ENCODE results near the gene GCLM.
"Not testable (repeated sequence)": the region's sequence is repeated elsewhere in the genome, so short reads cannot be mapped to it uniquely, and the experiment has no call there.

The GCLM gene

GRCh38 chr1:93882269-93882668, 27.0 kb downstream of the GCLM start:
- Histone ChIP-seq H3K36me3 (ENCODE audit: insufficient read depth, low read length) (peaks cover 4% of the 10 kb centered on the region), H3K9me3 (ENCODE audit: low read length) (no peaks in the 10 kb centered on the region), H3K27ac (ENCODE audit: low read depth, low read length) (no peak overlapping the region), H3K4me3 (ENCODE audit: low read depth in 1 of 2, low read length in 2 of 2) (no peak overlapping the region), H3K4me1 (ENCODE audit: insufficient read depth, low read length) (peaks cover 17% of the 10 kb centered on the region), H3K27me3 (ENCODE audit: control insufficient read depth in 1 of 2, insufficient read depth in 2 of 2, low read length in 2 of 2) (no peaks in the 10 kb centered on the region), H3K9ac (ENCODE audit: low read length) (no peak overlapping the region)

GRCh38 chr1:93880731-93881130, 28.5 kb downstream of the GCLM start:
- H3K27ac ChIP-seq (ENCODE audit: low read depth, low read length): no peak overlapping the region
- H3K4me3 ChIP-seq (ENCODE audit: low read depth in 1 of 2, low read length in 2 of 2): no peak overlapping the region
- H3K4me1 ChIP-seq (ENCODE audit: insufficient read depth, low read length): peaks cover 25% of the 10 kb centered on the region
- H3K9me3 ChIP-seq (ENCODE audit: low read length): no peaks in the 10 kb centered on the region
- no peak overlapping the region for H3K9ac ChIP-seq (ENCODE audit: low read length)
- H3K27me3 ChIP-seq (ENCODE audit: control insufficient read depth in 1 of 2, insufficient read depth in 2 of 2, low read length in 2 of 2): no peaks in the 10 kb centered on the region
- H3K36me3 ChIP-seq (ENCODE audit: insufficient read depth, low read length): peaks cover 16% of the 10 kb centered on the region

- H3K4me1 ChIP-seq (ENCODE audit: insufficient read depth, low read length): peaks cover 25% of the 10 kb centered on the region
- peaks cover 32% of the 10 kb centered on the region for H3K36me3 ChIP-seq (ENCODE audit: insufficient read depth, low read length)
- peak within 1 kb of the TSS; percentile 79 to 98 for H3K4me3 ChIP-seq (ENCODE audit: low read depth in 1 of 2, low read length in 2 of 2)
Observed at GRCh38 chr1:93878889-93879586, 30.2 kb downstream of the GCLM start, which contains the start of gene DNTTIP2. DNTTIP2 (minus strand) TSS chr1:93879206; CDS start chr1:93879148, 58 bp downstream.

GRCh38 chr1:93878501-93878888, 30.7 kb downstream of the GCLM start:
- Histone ChIP-seq H3K36me3 (ENCODE audit: insufficient read depth, low read length) (peaks cover 37% of the 10 kb centered on the region), H3K4me1 (ENCODE audit: insufficient read depth, low read length) (peaks cover 25% of the 10 kb centered on the region), H3K27me3 (ENCODE audit: control insufficient read depth in 1 of 2, insufficient read depth in 2 of 2, low read length in 2 of 2) (no peaks in the 10 kb centered on the region), H3K9me3 (ENCODE audit: low read length) (no peaks in the 10 kb centered on the region), H3K4me3 (ENCODE audit: low read depth in 1 of 2, low read length in 2 of 2) (peak overlapping the region; percentile 79 to 98), H3K27ac (ENCODE audit: low read depth, low read length) (peak overlapping the region; percentile 96), H3K9ac (ENCODE audit: low read length) (peak overlapping the region; percentile 99)

More at GRCh38 chr1:93878889-93879586, 30.2 kb downstream of the GCLM start, which contains the start of gene DNTTIP2:
- Histone ChIP-seq H3K27me3 (ENCODE audit: control insufficient read depth in 1 of 2, insufficient read depth in 2 of 2, low read length in 2 of 2) (no peaks in the 10 kb centered on the region), H3K9ac (ENCODE audit: low read length) (peak within 1 kb of the TSS; percentile 99), H3K27ac (ENCODE audit: low read depth, low read length) (peak within 1 kb of the TSS; percentile 96), H3K9me3 (ENCODE audit: low read length) (no peaks in the 10 kb centered on the region)

- H3K4me3 ChIP-seq (ENCODE audit: low read depth in 1 of 2, low read length in 2 of 2): peak overlapping the region in 1 of 2 donors; percentile 98
- peaks cover 25% of the 10 kb centered on the region for H3K4me1 ChIP-seq (ENCODE audit: insufficient read depth, low read length)
- H3K27me3 ChIP-seq (ENCODE audit: control insufficient read depth in 1 of 2, insufficient read depth in 2 of 2, low read length in 2 of 2): no peaks in the 10 kb centered on the region
- H3K9ac ChIP-seq (ENCODE audit: low read length): no peak overlapping the region
- no peaks in the 10 kb centered on the region for H3K9me3 ChIP-seq (ENCODE audit: low read length)
- H3K36me3 ChIP-seq (ENCODE audit: insufficient read depth, low read length): peaks cover 44% of the 10 kb centered on the region
- no peak overlapping the region for H3K27ac ChIP-seq (ENCODE audit: low read depth, low read length)
Observed at GRCh38 chr1:93877529-93877928, 31.7 kb downstream of the GCLM start.

GRCh38 chr1:93876244-93876643, 33.0 kb downstream of the GCLM start:
- Histone ChIP-seq H3K36me3 (ENCODE audit: insufficient read depth, low read length) (peaks cover 53% of the 10 kb centered on the region), H3K9ac (ENCODE audit: low read length) (no peak overlapping the region), H3K27me3 (ENCODE audit: control insufficient read depth in 1 of 2, insufficient read depth in 2 of 2, low read length in 2 of 2) (no peaks in the 10 kb centered on the region), H3K4me1 (ENCODE audit: insufficient read depth, low read length) (peaks cover 25% of the 10 kb centered on the region), H3K27ac (ENCODE audit: low read depth, low read length) (no peak overlapping the region), H3K4me3 (ENCODE audit: low read depth in 1 of 2, low read length in 2 of 2) (no peak overlapping the region), H3K9me3 (ENCODE audit: low read length) (no peaks in the 10 kb centered on the region)

GRCh38 chr1:93874025-93874651, 35.1 kb downstream of the GCLM start:
- Histone ChIP-seq H3K9ac (ENCODE audit: low read length) (no peak overlapping the region), H3K4me3 (ENCODE audit: low read depth in 1 of 2, low read length in 2 of 2) (no peak overlapping the region), H3K27ac (ENCODE audit: low read depth, low read length) (no peak overlapping the region), H3K36me3 (ENCODE audit: insufficient read depth, low read length) (peaks cover 68% of the 10 kb centered on the region), H3K4me1 (ENCODE audit: insufficient read depth, low read length) (peaks cover 18% of the 10 kb centered on the region), H3K27me3 (ENCODE audit: control insufficient read depth in 1 of 2, insufficient read depth in 2 of 2, low read length in 2 of 2) (no peaks in the 10 kb centered on the region), H3K9me3 (ENCODE audit: low read length) (no peaks in the 10 kb centered on the region)

- H3K4me3 ChIP-seq (ENCODE audit: low read depth in 1 of 2, low read length in 2 of 2): no peak overlapping the region
- peaks cover 58% of the 10 kb centered on the region for H3K36me3 ChIP-seq (ENCODE audit: insufficient read depth, low read length)
- no peak overlapping the region for H3K27ac ChIP-seq (ENCODE audit: low read depth, low read length)
Observed at GRCh38 chr1:93871366-93871765, 37.9 kb downstream of the GCLM start.

GRCh38 chr1:93869653-93870052, 39.6 kb downstream of the GCLM start:
- no peaks in the 10 kb centered on the region for H3K4me1 ChIP-seq (ENCODE audit: insufficient read depth, low read length)
- H3K27ac ChIP-seq (ENCODE audit: low read depth, low read length): no peak overlapping the region
- H3K9me3 ChIP-seq (ENCODE audit: low read length): no peaks in the 10 kb centered on the region
- peaks cover 45% of the 10 kb centered on the region for H3K36me3 ChIP-seq (ENCODE audit: insufficient read depth, low read length)
- no peak overlapping the region for H3K4me3 ChIP-seq (ENCODE audit: low read depth in 1 of 2, low read length in 2 of 2)
- no peak overlapping the region for H3K9ac ChIP-seq (ENCODE audit: low read length)
- H3K27me3 ChIP-seq (ENCODE audit: control insufficient read depth in 1 of 2, insufficient read depth in 2 of 2, low read length in 2 of 2): no peaks in the 10 kb centered on the region

More at GRCh38 chr1:93871366-93871765, 37.9 kb downstream of the GCLM start:
- Histone ChIP-seq H3K27me3 (ENCODE audit: control insufficient read depth in 1 of 2, insufficient read depth in 2 of 2, low read length in 2 of 2) (no peaks in the 10 kb centered on the region), H3K9me3 (ENCODE audit: low read length) (no peaks in the 10 kb centered on the region), H3K9ac (ENCODE audit: low read length) (no peak overlapping the region), H3K4me1 (ENCODE audit: insufficient read depth, low read length) (peaks cover 5% of the 10 kb centered on the region)

- H3K27ac ChIP-seq (ENCODE audit: low read depth, low read length); H3K4me3 ChIP-seq (ENCODE audit: low read depth in 1 of 2, low read length in 2 of 2); H3K4me1 ChIP-seq (ENCODE audit: insufficient read depth, low read length); H3K9ac ChIP-seq (ENCODE audit: low read length); H3K27me3 ChIP-seq (ENCODE audit: control insufficient read depth in 1 of 2, insufficient read depth in 2 of 2, low read length in 2 of 2); H3K9me3 ChIP-seq (ENCODE audit: low read length): not testable (repeated sequence)
- H3K36me3 ChIP-seq (ENCODE audit: insufficient read depth, low read length): peaks cover 34% of the 10 kb centered on the region
Observed at GRCh38 chr1:93868492-93868891, 40.7 kb downstream of the GCLM start.

GRCh38 chr1:93865253-93865652, 44.0 kb downstream of the GCLM start:
- Histone ChIP-seq H3K9me3 (ENCODE audit: low read length) (no peaks in the 10 kb centered on the region), H3K4me3 (ENCODE audit: low read depth in 1 of 2, low read length in 2 of 2) (no peak overlapping the region), H3K9ac (ENCODE audit: low read length) (no peak overlapping the region), H3K4me1 (ENCODE audit: insufficient read depth, low read length) (no peaks in the 10 kb centered on the region), H3K36me3 (ENCODE audit: insufficient read depth, low read length) (peaks cover 12% of the 10 kb centered on the region), H3K27ac (ENCODE audit: low read depth, low read length) (no peak overlapping the region), H3K27me3 (ENCODE audit: control insufficient read depth in 1 of 2, insufficient read depth in 2 of 2, low read length in 2 of 2) (no peaks in the 10 kb centered on the region)
